A549 (cell line): Measurements from ENCODE around the gene HOXA2. TPM values are rescaled to one million over a fixed set of nuclear protein-coding genes. Genes with fewer than 3 reads are reported as not detected.

Source experiments
- ATAC-seq, 2 experiments: fragments of 200-7000 bp in 1 of 2; fragments of >200 bp in 1 of 2; cut with Nextera tagmentation in 1 of 2; cut with Tn5 transposase in 1 of 2; 3 replicates each; pipeline versions ENCODE4 v1.8.0 to v1.9.1; 2018 to 2020; ENCODE audit warnings: mild to moderate bottlenecking in 1 of 2, moderate library complexity in 1 of 2
- CTCF ChIA-PET: fragments of 300-600 bp; sonication (Branson Sonifier 250); formaldehyde crosslinking; extraction: SDS; loops from one replicate; lab custom pipeline; 2021; ENCODE audit warnings: antibody characterized with exemption, inconsistent platforms; lab: Yijun Ruan, JAX
- POLR2A ChIA-PET: fragments of 350-600 bp; formaldehyde crosslinking; extraction: SDS; loops from one replicate; lab custom pipeline; 2021; ENCODE audit warnings: antibody characterized with exemption, inconsistent platforms; lab: Yijun Ruan, JAX
- DNase-seq, 2 experiments: peaks; one replicate each; pipeline versions ENCODE4 v3.0.0 to v3.0.0-alpha.2; 2011 to 2016; ENCODE audit warnings: low read depth in 1 of 2, low spot score in 1 of 2
- FAIRE-seq: peaks from 2 replicates; lab custom pipeline; 2011; peaks lifted over from hg19 to GRCh38; lab: Jason Lieb, UNC
- H3K27ac ChIP-seq, 2 experiments: fragments of >200 bp; sonication (Bioruptor Twin); formaldehyde crosslinking; 3 replicates each; pipeline ENCODE4 v1.5.1; 2016 to 2017
- H3K4me1 ChIP-seq: fragments of >200 bp; sonication (Bioruptor Twin); formaldehyde crosslinking; 3 replicates; pipeline ENCODE4 v1.6.1; 2016
- H3K4me2 ChIP-seq: fragments of >200 bp; sonication (Bioruptor Twin); formaldehyde crosslinking; 3 replicates; pipeline ENCODE4 v1.6.1; 2016
- H3K4me3 ChIP-seq: fragments of >200 bp; sonication (Bioruptor Twin); formaldehyde crosslinking; 3 replicates; pipeline ENCODE4 v1.5.1; 2016
- H3K9me3 ChIP-seq: fragments of >200 bp; sonication (Bioruptor Twin); formaldehyde crosslinking; 3 replicates; pipeline ENCODE4 v1.6.1; 2016
- CEBPB ChIP-seq, 2 experiments: fragments of >200 bp in 1 of 2; sonication (Bioruptor Twin) in 1 of 2; formaldehyde crosslinking in 1 of 2; IDR thresholded peaks; 2 replicates each; pipeline ENCODE4 v1.6.1; 2012 to 2016
- EHF ChIP-seq: fragments of 250-450 bp; sonication (Bioruptor Pico); IDR thresholded peaks from 2 replicates; pipeline ENCODE4 v1.5.0; 2020; ENCODE audit warnings: mild to moderate bottlenecking
- EHMT2 ChIP-seq: fragments of 200-600 bp; sonication (generic); IDR thresholded peaks from 2 replicates; pipeline ENCODE4 v1.6.1; 2016; ENCODE audit warnings: antibody characterized with exemption, low read depth, mild to moderate bottlenecking, moderate library complexity
- FOSB ChIP-seq: fragments of 250-450 bp; sonication (Bioruptor Pico); IDR thresholded peaks from 2 replicates; pipeline ENCODE4 v1.5.0; 2020; ENCODE audit warnings: mild to moderate bottlenecking, moderate library complexity
- GATA3 ChIP-seq: IDR thresholded peaks from 2 replicates; pipeline ENCODE4 v1.6.1; 2012; ENCODE audit warnings: borderline replicate concordance
- JUNB ChIP-seq: fragments of >200 bp; sonication (Bioruptor Twin); formaldehyde crosslinking; IDR thresholded peaks from 2 replicates; pipeline ENCODE4 v1.6.1; 2016
- NPAS2 ChIP-seq: fragments of 250-450 bp; sonication (Bioruptor Pico); IDR thresholded peaks from 2 replicates; pipeline ENCODE4 v1.8.0; 2022; ENCODE audit warnings: mild to moderate bottlenecking, moderate library complexity, borderline replicate concordance
- PBX3 ChIP-seq: IDR thresholded peaks from 2 replicates; pipeline ENCODE4 v1.6.1; 2012
- REST ChIP-seq: fragments of 200-600 bp; sonication (generic); IDR thresholded peaks from 2 replicates; pipeline ENCODE4 v1.6.1; 2016; ENCODE audit warnings: antibody characterized with exemption, mild to moderate bottlenecking, moderate library complexity
- RNF2 ChIP-seq: fragments of 200-600 bp; sonication (generic); IDR thresholded peaks from 2 replicates; pipeline ENCODE4 v1.6.1; 2016; ENCODE audit warnings: low read depth, mild to moderate bottlenecking, antibody characterized with exemption, moderate library complexity, borderline replicate concordance
- SREBF2 ChIP-seq: fragments of 450-650 bp; IDR thresholded peaks from 2 replicates; pipeline ENCODE4 v1.6.1; 2014; ENCODE audit warnings: mild to moderate bottlenecking, moderate library complexity
- TP53 ChIP-seq: fragments of 250-450 bp; sonication (Bioruptor Pico); IDR thresholded peaks from 2 replicates; pipeline ENCODE4 v1.5.0; 2021; ENCODE audit warnings: mild to moderate bottlenecking, moderate library complexity
- USF2 ChIP-seq: fragments of 450-650 bp; IDR thresholded peaks from 2 replicates; pipeline ENCODE4 v1.6.1; 2014; ENCODE audit warnings: antibody characterized with exemption
- ZNF302 ChIP-seq: fragments of 250-450 bp; sonication (Bioruptor Pico); IDR thresholded peaks from 2 replicates; pipeline ENCODE4 v1.9.0; 2021; ENCODE audit warnings: inconsistent platforms, mild to moderate bottlenecking, moderate library complexity
- WGBS: methylation state at CpG from one replicate; pipeline ENCODE4 v1.1.6; 2017; ENCODE audit errors: missing lambda C conversion rate; 5-methylcytosine and 5-hydroxymethylcytosine counted together
- polyA plus RNA-seq, 4 experiments: library from polyadenylated mRNA; depleted of rRNA in 3 of 4; stranded (reverse); fragments of >200 nt; fragmentation: RNase III in 1 of 4; extraction: RNeasy Plus Mini Kit Qiagen cat#74134 plus additional on column Dnase treatment in 1 of 4; gene quantifications; 2 replicates in 3 of 4; 3 replicates in 1 of 4; pipeline ENCODE4 v1.2.3, GENCODE V29; 2011 to 2017

Gene HOXA2
- polyA plus RNA-seq, 2 of the 4 experiments (the other 2 are of a cell fraction): 1.3 to 2.1 TPM

- DNase-seq (no peak), ATAC-seq (no peak), FAIRE-seq (no peak)
- H3K4me3 ChIP-seq: no peak overlapping the region
- CTCF ChIA-PET: no interaction called here
- TF ChIP-seq JUNB (no peak), FOSB (CRISPR knock-in tag) (no peak), EHF (CRISPR knock-in tag) (no peak), ZNF302 (no peak), REST (no peak), SREBF2 (no peak), TP53 (no peak), USF2 (no peak), NPAS2 (no peak)
- no peak overlapping the region for H3K27ac ChIP-seq
- no peaks in the 10 kb centered on the region for H3K9me3 ChIP-seq
- peaks cover 6% of the 10 kb centered on the region; the same call in 1 of the 3 replicates for H3K4me1 ChIP-seq
- POLR2A ChIA-PET: no interaction called here
- H3K4me2 ChIP-seq: no peak overlapping the region
Measured at GRCh38 chr7:27073076-27073475, 29.4 kb downstream of the HOXA2 start.

GRCh38 chr7:27071622-27072390 is 30.7 kb downstream of the HOXA2 start:
- Histone ChIP-seq H3K27ac (no peak overlapping the region), H3K9me3 (no peaks in the 10 kb centered on the region), H3K4me2 (no peak overlapping the region), H3K4me3 (no peak overlapping the region), H3K4me1 (peaks cover 6% of the 10 kb centered on the region; the same call in 1 of the 3 replicates)
- ATAC-seq (peak in 1 of 2 experiments; percentile 31; a peak in 1 of 6 replicates), FAIRE-seq (no peak), DNase-seq (no peak)
- no peak for TF ChIP-seq RNF2
- TF ChIP-seq CEBPB (IDR thresholded peaks at IDR 0.05): peak in 1 of 2 experiments; percentile 54; a peak in 1 of 4 replicates
- 66% methylated on average over 6 of the region's 6 CpGs for WGBS
- POLR2A ChIA-PET: no interaction called here
- CTCF ChIA-PET: no interaction called here

- DNase-seq: no peak
- Histone ChIP-seq H3K9me3 (no peaks in the 10 kb centered on the region), H3K4me2 (no peak overlapping the region)
- WGBS: 92% methylated on average over 1 of the region's 1 CpG
- TF ChIP-seq GATA3 (no peak), EHMT2 (no peak), PBX3 (no peak)
- TF ChIP-seq, all 56 proteins: peak for 0
- no peak overlapping the region for H3K4me3 ChIP-seq
- ATAC-seq: no peak
- H3K27ac ChIP-seq: no peak overlapping the region
- no peak for FAIRE-seq
- H3K4me1 ChIP-seq: peaks cover 6% of the 10 kb centered on the region; the same call in 1 of the 3 replicates
- CTCF ChIA-PET: no interaction called here
- POLR2A ChIA-PET: no interaction called here
Measured at GRCh38 chr7:27068259-27068658, 34.2 kb downstream of the HOXA2 start.
